KOPT-K1 (cell line): Measurements from ENCODE around the gene UQCR10.

Source experiments
- H3K27ac ChIP-seq: fragments of 200-600 bp; sonication (generic); 2 replicates; pipeline ENCODE4 v1.5.1; 2016; ENCODE audit warnings: antibody characterized with exemption, mild to moderate bottlenecking, low read depth, low read length; ENCODE audit not compliant: poor library complexity, severe bottlenecking
- H3K36me3 ChIP-seq: fragments of 200-600 bp; sonication (generic); 2 replicates; pipeline ENCODE4 v1.5.1; 2017; ENCODE audit warnings: antibody characterized with exemption, mild to moderate bottlenecking, low read length, moderate library complexity; ENCODE audit not compliant: insufficient read depth
- H3K9me3 ChIP-seq: fragments of 200-600 bp; sonication (generic); 2 replicates; pipeline ENCODE4 v1.5.1; 2017; ENCODE audit warnings: antibody characterized with exemption, low read length, mild to moderate bottlenecking; ENCODE audit not compliant: insufficient read depth, poor library complexity, severe bottlenecking

The UQCR10 gene

GRCh38 chr22:29766632-29767170 is 468 bp upstream of the UQCR10 start, which contains the start of gene ZMAT5:
Gene ZMAT5, minus strand, starts transcription at chr22:29767007. Its CDS starts 18,463 bp downstream, at chr22:29748544.
- peaks cover 29% of the 10 kb centered on the region for H3K36me3 ChIP-seq
- no peaks in the 10 kb centered on the region for H3K9me3 ChIP-seq
- H3K27ac ChIP-seq: peak within 1 kb of the TSS; percentile 76

- Histone ChIP-seq H3K36me3 (peaks cover 29% of the 10 kb centered on the region), H3K27ac (peak overlapping the region; percentile 76), H3K9me3 (no peaks in the 10 kb centered on the region)
These were observed 1.0 kb downstream of the UQCR10 start for GRCh38 chr22:29768052-29768693.

- Histone ChIP-seq H3K27ac (no peak overlapping the region), H3K36me3 (peaks cover 29% of the 10 kb centered on the region), H3K9me3 (no peaks in the 10 kb centered on the region)
These were observed 2.7 kb downstream of the UQCR10 start for GRCh38 chr22:29769723-29770321.

GRCh38 chr22:29772170-29772641 is 5.0 kb downstream of the UQCR10 start:
- Histone ChIP-seq H3K27ac (no peak overlapping the region), H3K9me3 (no peaks in the 10 kb centered on the region), H3K36me3 (peaks cover 29% of the 10 kb centered on the region)

GRCh38 chr22:29773233-29773632 is 6.1 kb downstream of the UQCR10 start:
- H3K27ac ChIP-seq: no peak overlapping the region
- no peaks in the 10 kb centered on the region for H3K9me3 ChIP-seq
- H3K36me3 ChIP-seq: peaks cover 29% of the 10 kb centered on the region

GRCh38 chr22:29780220-29780619 is 13.1 kb downstream of the UQCR10 start:
- no peaks in the 10 kb centered on the region for H3K36me3 ChIP-seq
- no peaks in the 10 kb centered on the region for H3K9me3 ChIP-seq
- no peak overlapping the region for H3K27ac ChIP-seq

GRCh38 chr22:29780748-29781676 is 13.8 kb downstream of the UQCR10 start:
- Histone ChIP-seq H3K27ac (no peak overlapping the region), H3K36me3 (no peaks in the 10 kb centered on the region), H3K9me3 (no peaks in the 10 kb centered on the region)

GRCh38 chr22:29782061-29782845 is 15.1 kb downstream of the UQCR10 start:
- Histone ChIP-seq H3K36me3 (peaks cover 3% of the 10 kb centered on the region; the same call in 1 of the 2 replicates), H3K27ac (no peak overlapping the region), H3K9me3 (no peaks in the 10 kb centered on the region)

- Histone ChIP-seq H3K36me3 (peaks cover 28% of the 10 kb centered on the region), H3K27ac (no peak overlapping the region), H3K9me3 (no peaks in the 10 kb centered on the region)
These were observed 17.5 kb downstream of the UQCR10 start for GRCh38 chr22:29784451-29785361.

- H3K36me3 ChIP-seq: peaks cover 41% of the 10 kb centered on the region
- no peaks in the 10 kb centered on the region for H3K9me3 ChIP-seq
- no peak overlapping the region for H3K27ac ChIP-seq
These were observed 18.9 kb downstream of the UQCR10 start for GRCh38 chr22:29786031-29786430.

GRCh38 chr22:29787371-29787980 is 20.3 kb downstream of the UQCR10 start:
- H3K27ac ChIP-seq: no peak overlapping the region
- no peaks in the 10 kb centered on the region for H3K9me3 ChIP-seq
- H3K36me3 ChIP-seq: peaks cover 56% of the 10 kb centered on the region

- peaks cover 67% of the 10 kb centered on the region for H3K36me3 ChIP-seq
- no peaks in the 10 kb centered on the region for H3K9me3 ChIP-seq
- no peak overlapping the region for H3K27ac ChIP-seq
These were observed 21.4 kb downstream of the UQCR10 start for GRCh38 chr22:29788339-29789279.
